ENCODE data around the gene GLA.

GLA gene

DNA sequence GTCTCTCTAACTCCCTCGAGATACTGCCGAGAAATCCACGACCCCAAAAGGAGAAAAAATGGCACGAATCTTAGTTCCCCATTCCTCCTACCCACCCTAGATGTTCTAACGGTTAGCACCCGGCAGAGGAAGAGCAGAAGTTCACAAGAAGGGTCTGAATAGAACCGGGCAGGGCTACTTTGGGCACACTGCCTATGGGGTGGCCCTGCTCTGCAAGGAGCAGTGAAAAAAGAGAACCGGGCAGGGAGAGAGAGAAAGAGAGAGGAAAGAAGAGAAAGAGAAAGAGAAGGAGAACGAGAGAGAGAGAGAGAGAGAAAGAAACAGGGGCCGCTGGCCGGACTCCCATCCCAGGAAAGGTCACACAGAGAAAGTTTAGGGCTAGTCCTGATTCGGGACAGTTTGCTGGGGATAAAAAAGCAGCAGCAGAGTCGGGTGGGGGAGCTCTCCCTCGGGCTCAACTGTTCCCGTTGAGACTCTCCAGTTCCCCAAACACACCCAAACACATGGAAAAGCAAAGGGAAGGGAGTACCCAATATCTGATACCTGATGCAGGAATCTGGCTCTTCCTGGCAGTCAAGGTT lies 468 bp downstream of the GLA start:
- ATAC-seq (ENCODE audit: insufficient read depth, low read depth) (no peak), DNase-seq (no peak)
- peaks cover 63% of the 10 kb centered on the region for H3K79me2 ChIP-seq (ENCODE audit: insufficient read depth, low read length)
- peaks cover 5% of the 10 kb centered on the region for H4K20me1 ChIP-seq (ENCODE audit: insufficient read depth, low read length)
- H2AFZ ChIP-seq (ENCODE audit: low read depth, low read length) = peak overlapping the region; percentile 86
- peak overlapping the region; percentile 73 to 89 for H3K4me3 ChIP-seq (ENCODE audit: low read depth in 1 of 2, low read length in 2 of 2)
- peaks cover 39% of the 10 kb centered on the region for H3K4me1 ChIP-seq (ENCODE audit: insufficient read depth, low read length)
- peaks cover 13% of the 10 kb centered on the region for H3K36me3 ChIP-seq (ENCODE audit: insufficient read depth, low read length)
- TF ChIP-seq EZH2 (IDR thresholded peaks at IDR 0.05; ENCODE audit: borderline replicate concordance, low read depth, low read length, severe bottlenecking) (no peak), CTCF (IDR thresholded peaks at IDR 0.05; ENCODE audit: borderline replicate concordance, extremely low read depth, low read length, poor library complexity, severe bottlenecking) (no peak)
- peak overlapping the region; percentile 63 for H3K4me2 ChIP-seq (ENCODE audit: insufficient read depth, low read length)
- no peaks in the 10 kb centered on the region for H3K27me3 ChIP-seq (ENCODE audit: insufficient read depth, low read length, poor library complexity)
- peak overlapping the region; percentile 78 for H3K9ac ChIP-seq (ENCODE audit: low read depth, low read length)
- H3K27ac ChIP-seq (ENCODE audit: low read length) = peak overlapping the region; percentile 83
- no peaks in the 10 kb centered on the region for H3K9me3 ChIP-seq (ENCODE audit: insufficient read depth, low read length, severe bottlenecking)

GRCh38 chrX:101399825-101400224 lies 7.9 kb downstream of the GLA start:
- Histone ChIP-seq H3K27me3 (ENCODE audit: insufficient read depth, low read length, poor library complexity) (no peaks in the 10 kb centered on the region), H3K4me1 (ENCODE audit: insufficient read depth, low read length) (no peaks in the 10 kb centered on the region), H2AFZ (ENCODE audit: low read depth, low read length) (no peak overlapping the region), H3K79me2 (ENCODE audit: insufficient read depth, low read length) (no peaks in the 10 kb centered on the region), H4K20me1 (ENCODE audit: insufficient read depth, low read length) (no peaks in the 10 kb centered on the region), H3K36me3 (ENCODE audit: insufficient read depth, low read length) (peaks cover 34% of the 10 kb centered on the region), H3K4me3 (ENCODE audit: low read depth in 1 of 2, low read length in 2 of 2) (no peak overlapping the region), H3K27ac (ENCODE audit: low read length) (no peak overlapping the region), H3K9me3 (ENCODE audit: insufficient read depth, low read length, severe bottlenecking) (no peaks in the 10 kb centered on the region), H3K9ac (ENCODE audit: low read depth, low read length) (no peak overlapping the region), H3K4me2 (ENCODE audit: insufficient read depth, low read length) (no peak overlapping the region)
- TF ChIP-seq EZH2 (IDR thresholded peaks at IDR 0.05; ENCODE audit: borderline replicate concordance, low read depth, low read length, severe bottlenecking) = no peak
- no peak for TF ChIP-seq CTCF (IDR thresholded peaks at IDR 0.05; ENCODE audit: borderline replicate concordance, extremely low read depth, low read length, poor library complexity, severe bottlenecking)
- no peak for ATAC-seq (ENCODE audit: insufficient read depth, low read depth)
- no peak for DNase-seq

DNA sequence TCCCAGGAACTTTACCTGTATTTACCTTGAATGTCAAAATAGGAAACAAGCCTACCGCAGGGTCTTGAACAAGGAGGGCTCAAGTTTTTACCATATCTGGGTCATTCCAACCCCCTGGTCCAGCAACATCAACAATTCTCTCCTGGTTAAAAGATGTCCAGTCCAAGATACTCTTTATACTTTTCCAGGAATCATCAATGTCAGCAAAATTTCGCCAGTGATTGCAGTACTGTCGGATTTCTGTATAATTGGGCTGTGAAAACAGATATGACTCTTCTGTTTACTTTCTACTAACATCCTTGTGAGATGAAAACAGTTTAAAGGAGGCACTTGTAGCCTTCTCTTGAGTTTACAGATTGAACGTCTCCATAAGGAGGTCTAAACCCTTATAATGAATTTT lies 9.0 kb downstream of the GLA start:
- no peaks in the 10 kb centered on the region for H3K27me3 ChIP-seq (ENCODE audit: insufficient read depth, low read length, poor library complexity)
- no peak for ATAC-seq (ENCODE audit: insufficient read depth, low read depth)
- H3K9ac ChIP-seq (ENCODE audit: low read depth, low read length) = no peak overlapping the region
- no peak for DNase-seq
- H3K9me3 ChIP-seq (ENCODE audit: insufficient read depth, low read length, severe bottlenecking) = no peaks in the 10 kb centered on the region
- H3K4me3 ChIP-seq (ENCODE audit: low read depth in 1 of 2, low read length in 2 of 2) = no peak overlapping the region
- no peaks in the 10 kb centered on the region for H3K4me1 ChIP-seq (ENCODE audit: insufficient read depth, low read length)
- H3K36me3 ChIP-seq (ENCODE audit: insufficient read depth, low read length) = peaks cover 33% of the 10 kb centered on the region
- H3K27ac ChIP-seq (ENCODE audit: low read length) = no peak overlapping the region
- H2AFZ ChIP-seq (ENCODE audit: low read depth, low read length) = no peak overlapping the region
- H3K79me2 ChIP-seq (ENCODE audit: insufficient read depth, low read length) = peaks cover under 1% of the 10 kb centered on the region; the same call in 1 of the 2 replicates
- no peak overlapping the region for H3K4me2 ChIP-seq (ENCODE audit: insufficient read depth, low read length)
- no peak for TF ChIP-seq EZH2 (IDR thresholded peaks at IDR 0.05; ENCODE audit: borderline replicate concordance, low read depth, low read length, severe bottlenecking)
- TF ChIP-seq CTCF (IDR thresholded peaks at IDR 0.05; ENCODE audit: borderline replicate concordance, extremely low read depth, low read length, poor library complexity, severe bottlenecking) = no peak
- H4K20me1 ChIP-seq (ENCODE audit: insufficient read depth, low read length) = no peaks in the 10 kb centered on the region

Data from DND-41 (cell line).